Measurements from ENCODE around the gene PTGR1.

DNA sequence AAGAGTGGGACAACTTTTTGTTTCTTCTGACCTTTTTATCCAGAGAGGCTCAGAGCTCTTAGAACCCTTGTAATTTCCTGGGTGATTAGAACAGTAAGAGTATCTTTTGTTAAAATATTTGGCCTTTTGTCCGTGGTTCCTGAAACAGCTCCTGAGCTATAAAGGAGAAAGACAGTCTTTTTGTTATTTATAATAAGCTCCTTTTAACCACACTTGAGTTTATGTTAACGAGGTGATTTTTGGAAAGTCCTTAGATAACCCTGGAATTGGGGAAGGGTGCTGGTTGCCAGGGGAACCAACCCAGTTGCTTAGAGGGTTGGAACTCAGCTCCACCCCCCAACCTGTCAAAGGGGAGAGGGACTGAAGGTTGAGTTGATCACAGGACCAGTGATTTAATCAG is 69.7 kb downstream of the PTGR1 start:
- TF ChIP-seq, protein P1, sequence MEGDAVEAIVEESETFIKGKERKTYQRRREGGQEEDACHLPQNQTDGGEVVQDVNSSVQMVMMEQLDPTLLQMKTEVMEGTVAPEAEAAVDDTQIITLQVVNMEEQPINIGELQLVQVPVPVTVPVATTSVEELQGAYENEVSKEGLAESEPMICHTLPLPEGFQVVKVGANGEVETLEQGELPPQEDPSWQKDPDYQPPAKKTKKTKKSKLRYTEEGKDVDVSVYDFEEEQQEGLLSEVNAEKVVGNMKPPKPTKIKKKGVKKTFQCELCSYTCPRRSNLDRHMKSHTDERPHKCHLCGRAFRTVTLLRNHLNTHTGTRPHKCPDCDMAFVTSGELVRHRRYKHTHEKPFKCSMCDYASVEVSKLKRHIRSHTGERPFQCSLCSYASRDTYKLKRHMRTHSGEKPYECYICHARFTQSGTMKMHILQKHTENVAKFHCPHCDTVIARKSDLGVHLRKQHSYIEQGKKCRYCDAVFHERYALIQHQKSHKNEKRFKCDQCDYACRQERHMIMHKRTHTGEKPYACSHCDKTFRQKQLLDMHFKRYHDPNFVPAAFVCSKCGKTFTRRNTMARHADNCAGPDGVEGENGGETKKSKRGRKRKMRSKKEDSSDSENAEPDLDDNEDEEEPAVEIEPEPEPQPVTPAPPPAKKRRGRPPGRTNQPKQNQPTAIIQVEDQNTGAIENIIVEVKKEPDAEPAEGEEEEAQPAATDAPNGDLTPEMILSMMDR (conservative IDR thresholded peaks at IDR 0.05 in 1 of 2, IDR thresholded peaks at IDR 0.05 in 1 of 2; ENCODE audit: extremely low read depth in 1 of 2, insufficient read depth in 1 of 2, low read depth in 1 of 2, low read length in 2 of 2) = no peak
- no peak for TF ChIP-seq EZH2 (IDR thresholded peaks at IDR 0.05; ENCODE audit: borderline replicate concordance, low read length)
